NCI-H2107 (cell line): ENCODE measurements around the gene OBSCN.

Experiments
- DNase-seq: peaks from one replicate; lab custom pipeline; 2025; lab: John Stamatoyannopoulos, UW

OBSCN gene

DNA sequence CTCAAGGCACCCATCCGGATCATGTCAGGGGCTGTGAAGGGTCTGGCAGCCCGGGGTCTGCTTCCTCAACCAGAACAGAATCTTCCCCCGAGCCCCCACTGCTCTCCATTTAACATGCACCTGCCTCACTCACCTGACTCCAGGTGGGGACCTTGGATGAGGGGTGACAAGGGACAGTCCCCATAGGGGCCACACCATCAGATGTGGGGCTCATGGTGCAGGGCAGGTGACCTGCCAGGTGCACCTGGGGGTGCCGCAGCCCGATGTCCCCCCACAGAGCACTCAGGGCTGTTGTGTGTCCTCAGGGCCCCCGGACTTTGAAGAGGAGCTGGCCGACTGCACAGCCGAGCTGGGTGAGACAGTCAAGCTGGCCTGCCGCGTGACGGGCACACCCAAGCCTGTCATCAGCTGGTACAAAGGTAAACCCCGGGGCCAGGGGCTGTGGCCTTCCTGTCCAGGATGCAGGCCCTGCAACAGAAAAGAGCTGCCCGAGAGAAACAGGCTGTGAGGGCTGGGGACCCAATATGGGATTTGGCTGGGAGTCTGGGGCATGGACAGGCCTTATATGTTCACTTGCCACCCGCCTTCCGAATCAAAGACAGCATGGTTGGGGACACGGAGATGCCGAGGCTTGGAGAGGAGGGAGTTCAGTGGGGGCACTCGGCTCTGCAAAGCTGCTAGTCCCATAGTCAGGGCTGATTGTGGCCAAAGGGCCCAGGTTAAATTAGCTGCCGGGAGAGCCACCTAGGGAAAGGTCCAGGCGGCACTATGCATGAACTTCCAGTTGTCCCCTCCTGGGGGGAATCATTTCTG is 134.2 kb downstream of the OBSCN start:
- DNase-seq, result no peak

GRCh38 chr1:228342627-228343190 is 134.9 kb downstream of the OBSCN start:
- no peak for DNase-seq

DNA sequence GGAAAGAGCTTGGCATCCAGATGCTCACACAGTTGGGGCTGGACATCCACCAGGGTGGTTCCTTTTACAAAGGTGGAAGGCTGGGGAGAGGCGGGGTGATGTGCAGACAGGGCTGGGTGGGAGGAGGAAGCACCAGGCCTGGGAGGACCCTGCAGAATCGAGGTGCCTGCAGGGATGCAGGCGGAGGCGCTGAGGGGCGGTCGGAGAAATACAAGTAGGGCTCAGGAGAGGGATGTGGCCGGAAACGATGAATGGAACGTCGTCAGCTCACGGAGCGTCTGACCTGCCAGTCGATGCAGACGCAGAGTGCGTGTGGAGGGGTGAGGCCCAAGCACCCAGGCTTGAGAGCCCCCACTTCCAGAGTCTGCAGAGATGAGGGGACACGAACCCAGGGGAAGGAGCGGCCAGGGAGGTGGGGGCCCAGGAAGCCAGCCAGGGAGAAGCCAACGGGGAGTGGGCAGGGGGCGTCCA is 135.4 kb downstream of the OBSCN start:
- DNase-seq, result no peak

GRCh38 chr1:228344631-228345072 is 136.8 kb downstream of the OBSCN start:
- DNase-seq, result no peak

GRCh38 chr1:228345201-228345930 is 137.5 kb downstream of the OBSCN start:
- no peak for DNase-seq

GRCh38 chr1:228346731-228347130 is 138.9 kb downstream of the OBSCN start:
- DNase-seq, result no peak

GRCh38 chr1:228347181-228347580 is 139.3 kb downstream of the OBSCN start:
- DNase-seq, result no peak

GRCh38 chr1:228348708-228349467 is 141.0 kb downstream of the OBSCN start:
- DNase-seq, result no peak

- no peak for DNase-seq
Measured at GRCh38 chr1:228349701-228350171, 141.9 kb downstream of the OBSCN start.

DNA sequence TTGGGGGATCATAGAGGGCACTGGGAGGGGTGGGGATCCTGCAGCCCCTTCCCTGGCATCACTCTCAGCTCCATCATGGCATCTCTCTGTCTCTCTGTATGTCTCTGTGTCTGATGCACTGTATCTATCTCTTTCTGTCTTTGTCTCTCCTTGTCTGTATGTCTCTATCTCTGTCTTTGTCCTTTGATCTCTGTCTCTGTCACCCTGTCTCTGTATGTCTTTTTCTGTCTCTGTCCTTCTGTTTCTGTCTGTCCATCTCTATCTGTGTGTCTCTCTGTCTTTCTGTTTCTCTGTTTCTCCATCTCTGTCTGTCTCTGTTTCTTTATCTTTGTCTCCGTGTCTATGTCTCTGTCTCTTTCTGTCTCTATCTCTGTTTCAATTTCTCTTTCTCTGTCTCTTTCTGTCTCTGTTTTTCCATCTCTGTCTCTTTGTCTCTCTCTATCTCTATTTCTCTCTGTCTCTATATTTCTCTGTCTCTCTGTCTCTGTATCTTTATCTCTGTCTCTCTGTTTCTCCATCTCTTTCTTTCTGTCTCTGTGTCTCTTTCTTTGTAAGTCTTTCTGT is 142.4 kb downstream of the OBSCN start:
- no peak for DNase-seq

GRCh38 chr1:228350831-228351781 is 143.3 kb downstream of the OBSCN start:
- no peak for DNase-seq

DNA sequence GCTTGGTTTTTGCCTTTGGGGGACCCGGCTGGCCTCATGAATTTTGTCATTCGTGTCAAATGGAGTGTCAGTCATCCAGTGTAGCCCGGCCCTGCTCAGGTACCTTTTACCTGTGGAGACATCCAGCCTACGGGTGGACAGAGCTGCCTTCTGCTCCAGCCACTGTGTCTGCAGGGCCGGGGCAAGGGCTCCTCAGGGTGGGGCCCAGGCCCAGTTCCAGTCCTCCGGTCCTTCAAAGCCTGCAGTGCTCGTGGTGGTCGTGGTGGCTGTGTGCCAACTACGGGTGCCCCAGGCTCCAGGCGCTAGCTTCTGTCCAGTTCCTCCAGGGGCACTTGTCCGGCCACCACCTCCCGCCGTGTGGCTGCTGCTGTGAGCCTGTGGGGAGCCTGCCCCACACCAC is 144.0 kb downstream of the OBSCN start:
- no peak for DNase-seq

DNA sequence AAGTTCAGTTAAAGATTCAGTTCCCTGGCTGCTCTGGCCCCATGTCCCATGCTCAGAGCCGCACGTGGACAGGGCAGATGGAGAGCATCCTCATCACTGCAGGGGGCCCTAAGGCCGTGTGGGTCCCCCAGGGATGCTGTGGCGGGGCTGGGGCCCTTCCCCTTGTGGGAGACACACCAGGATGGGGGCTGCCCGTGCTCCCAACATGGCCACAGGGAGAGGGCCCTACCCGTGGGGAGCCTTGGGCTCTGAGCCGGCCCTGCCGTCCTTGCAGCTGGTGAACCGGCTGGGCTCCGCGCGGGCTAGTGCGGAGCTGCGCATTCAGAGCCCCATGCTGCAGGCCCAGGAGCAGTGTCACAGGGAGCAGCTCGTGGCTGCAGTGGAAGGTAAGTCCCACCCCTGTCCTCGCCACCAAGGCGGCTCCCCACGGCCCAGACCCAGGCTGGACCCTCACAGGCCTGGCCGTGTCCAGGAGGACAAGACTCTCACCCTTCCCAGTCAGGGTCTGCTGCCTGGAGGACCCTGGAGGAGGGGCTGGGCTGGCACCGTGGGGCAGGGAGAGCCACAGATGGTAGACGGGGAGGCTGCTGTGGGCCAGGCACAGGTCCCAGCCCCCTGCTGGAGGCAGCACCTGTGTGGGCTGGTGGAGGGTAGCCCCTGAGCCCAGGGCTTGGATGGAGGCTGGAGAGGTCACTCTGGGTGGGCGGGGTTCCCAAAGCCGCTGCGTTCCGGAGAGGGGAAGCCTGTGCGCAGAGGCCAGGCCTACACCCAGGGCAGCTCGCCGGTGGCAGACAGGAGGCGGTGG is 145.0 kb downstream of the OBSCN start:
- DNase-seq, result no peak

- no peak for DNase-seq
Measured at GRCh38 chr1:228353601-228354371, 145.9 kb downstream of the OBSCN start.

- DNase-seq, result no peak
Measured at GRCh38 chr1:228354390-228355320, 146.8 kb downstream of the OBSCN start.

DNA sequence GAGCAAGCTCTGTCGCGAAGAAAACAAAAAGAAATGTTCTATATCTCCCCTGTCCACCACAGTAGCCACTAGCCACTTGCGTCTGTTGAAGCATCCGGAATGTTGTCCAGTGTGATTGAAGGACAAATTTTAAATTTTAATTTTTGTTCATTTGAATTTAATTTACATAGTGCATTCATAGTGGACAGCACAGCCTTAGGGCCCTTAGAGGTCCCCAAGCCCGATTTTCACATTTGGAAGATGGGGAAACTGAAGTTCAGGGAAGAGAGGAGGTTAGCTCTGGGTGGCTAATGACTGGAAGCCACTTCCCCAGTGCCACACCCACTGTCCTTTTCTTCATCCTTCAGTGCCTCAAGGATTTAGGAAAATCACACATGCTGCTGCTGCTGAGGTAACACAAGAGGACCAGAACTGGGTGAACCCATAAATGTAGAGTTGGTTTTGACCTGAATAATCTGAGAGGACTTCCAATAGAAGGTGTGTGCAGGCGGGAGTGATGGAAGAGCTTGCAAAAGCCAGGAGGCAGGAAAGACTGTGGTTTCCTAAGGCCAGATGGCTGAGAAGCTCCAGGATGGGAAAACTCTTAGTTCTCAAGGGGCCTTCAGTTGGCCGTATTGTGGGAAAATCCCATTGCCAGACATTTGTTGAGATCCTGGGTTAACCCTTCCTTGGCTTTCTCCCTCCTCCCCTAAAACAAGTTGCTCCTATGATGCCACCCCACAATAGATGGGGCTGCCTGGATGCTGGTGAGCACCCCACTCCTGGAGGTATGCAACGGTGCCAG is 149.2 kb downstream of the OBSCN start:
- DNase-seq, result no peak
